DOHH2 (cell line): Measurements from ENCODE around the gene SPATA33.

ENCODE experiments used
- H3F3A ChIP-seq: fragments of 200-600 bp; sonication (generic), shearing (Covaris generic); 2 replicates; pipeline ENCODE4 v1.6.0; 2016; ENCODE audit warnings: antibody characterized with exemption, mild to moderate bottlenecking; ENCODE audit not compliant: control insufficient read depth, insufficient read depth
- H3K27ac ChIP-seq: fragments of 200-600 bp; sonication (generic); 2 replicates; pipeline ENCODE4 v1.5.1; 2014; ENCODE audit warnings: low read depth, mild to moderate bottlenecking, low read length, moderate library complexity
- H3K27me3 ChIP-seq: fragments of 200-600 bp; sonication (generic); 2 replicates; pipeline ENCODE4 v1.6.1; 2014; ENCODE audit warnings: mild to moderate bottlenecking, low read length, mixed read lengths; ENCODE audit not compliant: control insufficient read depth
- H3K36me3 ChIP-seq: fragments of 200-600 bp; sonication (generic); 2 replicates; pipeline ENCODE4 v1.6.1; 2014; ENCODE audit warnings: mild to moderate bottlenecking, low read length, moderate library complexity, mixed read lengths; ENCODE audit not compliant: control insufficient read depth
- H3K4me1 ChIP-seq: fragments of 200-600 bp; sonication (generic); 2 replicates; pipeline ENCODE4 v1.6.1; 2014; ENCODE audit warnings: mild to moderate bottlenecking, low read length, mixed read lengths; ENCODE audit not compliant: control insufficient read depth
- H3K4me2 ChIP-seq: fragments of 200-600 bp; sonication (generic); 2 replicates; pipeline ENCODE4 v1.6.0; 2014; ENCODE audit warnings: mild to moderate bottlenecking, low read length, moderate library complexity
- H3K4me3 ChIP-seq: fragments of 200-600 bp; sonication (generic); 2 replicates; pipeline ENCODE4 v1.5.1; 2014; ENCODE audit warnings: mild to moderate bottlenecking, low read length, mixed read lengths
- H3K79me2 ChIP-seq: fragments of 200-600 bp; sonication (generic); 2 replicates; pipeline ENCODE4 v1.6.1; 2014; ENCODE audit warnings: mild to moderate bottlenecking, low read length, mixed read lengths; ENCODE audit not compliant: control insufficient read depth
- H3K9me2 ChIP-seq: fragments of 200-600 bp; sonication (generic); replicated peaks from 2 replicates; pipeline ENCODE4 v1.6.1; 2014; ENCODE audit warnings: mild to moderate bottlenecking, low read length, mixed read lengths; ENCODE audit not compliant: control insufficient read depth
- H3K9me3 ChIP-seq: fragments of 200-600 bp; sonication (generic); 2 replicates; pipeline ENCODE4 v1.6.1; 2014; ENCODE audit warnings: antibody characterized with exemption, low read length, mixed read lengths; ENCODE audit not compliant: control insufficient read depth, insufficient read depth
- H4K20me1 ChIP-seq: fragments of 200-600 bp; sonication (generic); 2 replicates; pipeline ENCODE4 v1.6.0; 2014; ENCODE audit warnings: low read depth, mild to moderate bottlenecking, antibody characterized with exemption, low read length, moderate library complexity; ENCODE audit not compliant: control insufficient read depth, insufficient read depth
- CTCF ChIP-seq: fragments of 200-600 bp; sonication (generic); IDR thresholded peaks from one replicate; pipeline ENCODE4 v1.5.1; 2014; ENCODE audit warnings: antibody characterized with exemption, mild to moderate bottlenecking, low read depth, low read length; ENCODE audit not compliant: poor library complexity, severe bottlenecking
- EZH2phosphoT487 ChIP-seq: fragments of 200-600 bp; sonication (generic); IDR thresholded peaks from 2 replicates; pipeline ENCODE4 v1.6.1; 2017; ENCODE audit warnings: borderline replicate concordance, mild to moderate bottlenecking, antibody characterized with exemption, low read length, moderate library complexity, mixed read lengths

SPATA33 gene

DNA sequence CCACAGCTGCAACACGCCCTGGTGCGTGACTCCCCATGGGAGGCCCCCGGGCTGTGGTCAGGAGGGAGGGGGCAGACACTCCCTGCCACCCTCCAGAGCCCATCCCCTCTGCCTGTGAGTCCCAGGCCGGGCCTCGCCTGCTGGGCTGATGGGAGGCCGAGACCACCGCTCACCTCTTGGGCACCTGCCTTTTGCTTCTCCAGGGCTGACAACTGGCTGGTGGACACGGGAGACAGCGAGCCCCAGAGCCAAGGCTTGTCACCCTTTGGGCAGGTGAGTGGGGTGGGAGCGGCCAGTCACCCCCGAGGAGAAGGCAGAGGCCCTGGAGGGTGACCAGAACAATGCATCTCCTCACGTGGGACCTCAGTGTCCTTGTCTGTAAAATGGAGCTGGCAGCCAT lies 21.0 kb upstream of the SPATA33 start:
- Histone ChIP-seq H3K9me2 (no peaks in the 10 kb centered on the region), H3K4me3 (no peak overlapping the region), H3K9me3 (no peaks in the 10 kb centered on the region), H3K4me1 (no peaks in the 10 kb centered on the region), H3K79me2 (no peaks in the 10 kb centered on the region), H3K36me3 (no peaks in the 10 kb centered on the region), H3K27ac (no peak overlapping the region), H4K20me1 (no peaks in the 10 kb centered on the region), H3K27me3 (peaks cover 17% of the 10 kb centered on the region; the same call in 1 of the 2 replicates), H3K4me2 (no peak overlapping the region), H3F3A (no peaks in the 10 kb centered on the region)
- TF ChIP-seq EZH2phosphoT487 (no peak), CTCF (no peak)

DNA sequence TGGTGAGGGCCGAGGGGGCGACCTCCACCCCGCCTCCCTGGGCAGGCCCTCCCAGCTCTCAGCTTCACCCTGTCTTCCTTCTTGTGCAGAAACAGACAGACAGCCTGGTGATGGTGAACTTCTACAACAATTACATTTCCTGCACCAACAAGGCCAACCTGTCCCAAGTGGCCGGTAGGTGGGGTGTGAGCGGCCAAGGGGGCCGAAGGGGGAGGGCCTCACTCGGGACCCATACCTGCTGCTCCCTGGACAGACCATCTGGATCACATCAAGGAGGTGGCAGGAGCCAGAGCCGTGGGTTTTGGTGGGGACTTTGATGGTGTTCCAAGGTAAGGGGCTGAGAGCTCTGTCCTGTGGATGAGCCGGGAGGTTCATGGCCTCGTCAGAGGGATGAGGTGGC lies 20.3 kb upstream of the SPATA33 start:
- H3K9me2 ChIP-seq = no peaks in the 10 kb centered on the region
- TF ChIP-seq EZH2phosphoT487 (no peak), CTCF (no peak)
- H3K27me3 ChIP-seq = peaks cover 17% of the 10 kb centered on the region; the same call in 1 of the 2 replicates
- H3K9me3 ChIP-seq = no peaks in the 10 kb centered on the region
- H3K4me2 ChIP-seq = no peak overlapping the region
- H3K36me3 ChIP-seq = no peaks in the 10 kb centered on the region
- 0 out of 2 replicates have a peak, but pooled peaks cover 4% of the 10 kb centered on the region for H4K20me1 ChIP-seq
- H3K4me1 ChIP-seq = no peaks in the 10 kb centered on the region
- no peaks in the 10 kb centered on the region for H3F3A ChIP-seq
- H3K27ac ChIP-seq = no peak overlapping the region
- no peaks in the 10 kb centered on the region for H3K79me2 ChIP-seq
- no peak overlapping the region for H3K4me3 ChIP-seq

- Histone ChIP-seq H3K4me3 (no peak overlapping the region), H3K4me1 (no peaks in the 10 kb centered on the region), H3K79me2 (no peaks in the 10 kb centered on the region), H3K4me2 (no peak overlapping the region), H3F3A (no peaks in the 10 kb centered on the region), H3K36me3 (no peaks in the 10 kb centered on the region), H3K9me2 (no peaks in the 10 kb centered on the region), H4K20me1 (0 out of 2 replicates have a peak, but pooled peaks cover 4% of the 10 kb centered on the region), H3K27ac (no peak overlapping the region), H3K9me3 (no peaks in the 10 kb centered on the region), H3K27me3 (peaks cover 14% of the 10 kb centered on the region; the same call in 1 of the 2 replicates)
- no peak for TF ChIP-seq CTCF
- no peak for TF ChIP-seq EZH2phosphoT487
Observed at GRCh38 chr16:89638455-89638854, 19.2 kb upstream of the SPATA33 start.
